GM19099 (cell line): ENCODE data around the gene EML5.

Source experiments
- POLR2A ChIP-seq: IDR thresholded peaks from 3 replicates; pipeline ENCODE4 v1.6.1; 2011; ENCODE audit warnings: low read depth; ENCODE audit not compliant: insufficient read length; ENCODE audit errors: extremely low read depth

Gene EML5

GRCh38 chr14:88618476-88618875, 174.3 kb downstream of the EML5 start:
- TF ChIP-seq POLR2A = no peak

DNA sequence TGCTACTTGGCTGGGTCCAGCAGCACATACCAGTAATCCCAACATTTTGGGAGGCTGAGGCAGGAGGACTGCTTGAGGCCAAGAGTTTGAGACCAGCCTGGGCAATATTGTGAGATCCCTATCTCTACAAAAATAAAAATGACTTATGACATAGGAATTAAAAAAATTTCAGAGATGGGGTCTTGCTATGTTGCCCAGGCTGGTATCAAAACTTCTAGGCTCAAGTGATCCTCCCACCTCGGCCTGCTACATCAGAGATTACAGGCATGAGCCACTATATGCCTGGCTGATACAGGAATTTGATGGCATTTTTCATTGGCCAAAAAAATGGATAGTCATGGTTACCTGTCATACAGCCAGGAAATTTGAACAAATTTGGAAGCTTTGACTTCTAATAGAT, 175.3 kb downstream of the EML5 start:
- no peak for TF ChIP-seq POLR2A

- TF ChIP-seq POLR2A = no peak
Measured at GRCh38 chr14:88616697-88617096, 176.1 kb downstream of the EML5 start.

DNA sequence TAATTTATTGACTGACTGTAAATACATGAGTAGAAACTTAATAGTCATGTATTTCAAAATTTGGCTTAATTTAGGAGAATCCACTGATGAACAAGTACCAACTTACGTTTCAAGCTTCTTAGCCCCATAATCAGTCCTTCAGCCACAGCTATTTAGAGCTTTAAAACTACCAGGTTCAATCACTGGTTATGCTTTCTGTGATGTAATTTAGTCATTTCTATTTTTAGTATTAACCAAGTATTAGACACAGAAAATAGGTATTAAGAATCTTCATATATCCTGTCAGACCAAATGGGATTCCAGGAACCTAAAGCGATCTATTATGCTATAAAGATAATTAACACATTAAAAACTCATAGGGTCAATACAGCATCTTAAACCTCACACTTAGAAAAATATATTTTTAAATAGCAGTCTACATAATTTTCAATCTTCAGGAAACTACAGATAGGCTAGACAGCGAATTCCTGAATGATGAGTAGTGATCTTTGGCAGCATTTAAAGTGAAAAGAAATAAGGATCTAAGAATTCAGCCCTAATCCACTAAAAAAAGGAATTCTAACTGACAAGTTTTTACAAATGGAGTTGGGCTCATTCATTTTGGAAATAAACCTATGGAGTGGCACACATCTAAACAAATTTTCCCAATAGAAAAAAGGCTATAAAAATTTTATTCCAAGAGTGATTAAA, 178.4 kb downstream of the EML5 start:
- TF ChIP-seq POLR2A = no peak

DNA sequence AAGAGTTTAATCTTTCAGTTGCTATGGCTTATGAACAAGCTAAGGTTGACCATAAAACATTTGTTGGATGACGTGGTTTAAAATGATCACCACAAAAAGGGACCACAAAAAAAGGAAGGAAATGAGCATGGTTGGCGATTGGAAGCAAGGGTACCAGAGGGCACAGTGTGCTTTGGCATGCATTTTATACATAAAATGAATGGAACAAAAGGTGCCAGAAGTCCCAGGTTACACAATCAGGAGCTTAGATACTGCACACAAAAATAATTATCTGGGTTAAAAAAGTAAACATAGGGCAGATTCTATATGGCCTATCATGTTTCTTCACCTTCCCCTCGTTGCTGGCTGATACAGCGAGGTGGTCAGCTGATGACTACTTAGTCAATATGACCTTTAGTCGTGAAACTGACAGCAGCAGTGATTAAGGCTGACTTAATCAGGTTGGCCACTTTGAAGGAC, 179.2 kb downstream of the EML5 start:
- no peak for TF ChIP-seq POLR2A

GRCh38 chr14:88612981-88613380, 179.8 kb downstream of the EML5 start:
- TF ChIP-seq POLR2A = no peak

DNA sequence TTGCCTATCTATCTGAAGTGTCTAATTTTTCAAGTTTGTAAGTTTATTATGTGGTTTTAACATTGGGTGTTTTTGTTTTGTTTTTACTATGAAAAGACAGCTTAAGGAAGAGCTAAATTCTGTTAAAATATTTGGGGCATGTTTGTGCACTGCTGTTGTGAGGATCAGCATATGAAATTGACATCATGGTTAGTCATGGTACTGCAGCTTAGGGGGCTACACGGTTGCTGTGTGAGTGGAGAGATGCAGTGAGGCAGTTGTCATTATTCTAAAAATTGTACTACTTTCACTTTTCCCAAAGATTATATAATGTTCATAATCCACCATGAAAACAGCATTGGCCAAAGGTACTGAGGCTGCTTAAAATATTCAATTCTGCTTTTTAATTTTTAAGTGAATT, 180.9 kb downstream of the EML5 start:
- no peak for TF ChIP-seq POLR2A

DNA sequence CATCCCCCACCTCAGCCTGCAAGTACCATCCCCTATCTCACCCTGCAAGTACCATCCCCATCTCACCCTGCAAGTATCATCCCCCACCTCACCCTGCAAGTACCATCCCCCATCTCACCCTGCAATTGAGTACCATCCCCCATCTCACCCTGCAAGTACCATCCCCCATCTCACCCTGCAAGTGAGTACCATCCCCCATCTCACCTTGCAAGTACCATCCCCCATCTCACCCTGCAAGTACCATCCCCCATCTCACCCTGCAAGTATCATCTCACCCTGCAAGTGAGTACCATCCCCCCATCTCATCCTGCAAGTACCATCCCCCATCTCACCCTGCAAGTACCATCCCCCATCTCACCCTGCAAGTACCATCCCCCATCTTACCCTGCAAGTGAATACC, 184.9 kb downstream of the EML5 start:
- TF ChIP-seq POLR2A = no peak

DNA sequence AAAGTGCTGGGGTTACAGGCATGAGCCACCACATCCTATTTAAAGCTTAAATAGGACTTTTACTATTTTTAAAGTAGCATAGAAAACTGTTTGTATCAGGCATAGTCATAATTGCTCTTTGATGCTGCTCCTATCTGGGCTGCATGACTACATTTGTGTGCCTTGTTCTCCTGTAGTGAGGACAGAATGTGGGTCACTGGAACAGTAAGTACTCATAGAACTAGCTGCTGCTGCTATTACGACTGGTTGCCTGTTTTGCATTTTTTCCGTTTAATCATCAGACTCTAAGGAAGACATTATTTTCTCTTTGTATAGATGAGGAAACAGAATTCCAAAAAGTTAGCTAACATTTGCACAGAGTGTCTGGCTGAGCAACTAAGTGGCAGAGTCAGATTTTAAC, 187.2 kb downstream of the EML5 start:
- no peak for TF ChIP-seq POLR2A

GRCh38 chr14:88604212-88604611, 188.5 kb downstream of the EML5 start:
- no peak for TF ChIP-seq POLR2A

DNA sequence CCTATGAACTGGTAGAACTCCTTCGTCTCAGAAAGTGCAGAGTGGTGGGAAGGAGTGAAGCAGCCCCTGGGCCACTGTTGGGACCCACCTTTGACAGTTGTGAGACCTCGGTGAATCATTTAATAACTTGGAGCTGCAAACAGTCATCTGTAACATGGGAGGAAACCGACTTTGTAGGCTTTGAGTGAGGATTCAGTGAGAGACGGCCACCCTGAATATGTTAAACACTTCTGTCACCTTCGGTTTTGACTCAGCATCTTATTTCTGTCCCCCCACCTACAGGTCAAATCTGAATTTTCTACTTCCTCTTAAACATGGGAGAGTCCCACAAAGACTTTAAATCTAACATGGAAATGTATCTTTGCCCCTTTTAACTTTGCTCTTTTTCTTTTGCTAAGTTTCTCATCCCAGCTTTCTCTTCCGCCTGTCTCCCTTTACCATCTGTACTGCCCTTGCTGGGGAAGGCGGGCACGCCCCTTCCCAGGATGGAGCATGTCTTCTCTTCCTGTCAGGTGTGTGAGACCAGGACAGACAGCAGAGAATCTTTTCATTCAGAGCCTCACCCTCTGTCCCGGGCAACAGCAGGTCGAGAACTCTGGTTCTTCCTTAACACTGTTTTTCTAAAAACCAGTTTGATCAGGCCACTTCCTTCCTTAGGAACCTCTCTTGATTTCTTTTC, 192.9 kb downstream of the EML5 start:
- peak; percentile 13 for TF ChIP-seq POLR2A

DNA sequence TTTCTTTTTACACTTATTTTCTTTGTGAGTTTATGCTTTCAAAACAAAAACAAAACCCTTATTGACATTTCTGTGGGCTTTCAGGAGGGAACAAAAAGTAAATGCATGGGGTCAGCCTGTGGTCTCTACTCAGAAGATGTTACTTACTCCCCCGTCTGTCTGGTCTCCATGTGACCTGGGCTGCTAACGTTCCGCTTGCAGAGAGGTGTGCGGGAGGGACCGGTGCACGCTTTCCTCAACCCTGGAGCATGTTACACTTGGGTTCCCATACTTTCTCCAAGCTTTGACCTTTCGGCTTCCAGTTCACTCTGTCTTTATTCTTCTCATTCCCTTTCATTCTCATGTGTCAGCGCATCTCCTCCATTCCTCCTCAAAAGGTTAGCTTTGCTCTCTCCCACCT, 193.4 kb downstream of the EML5 start:
- TF ChIP-seq POLR2A = no peak

DNA sequence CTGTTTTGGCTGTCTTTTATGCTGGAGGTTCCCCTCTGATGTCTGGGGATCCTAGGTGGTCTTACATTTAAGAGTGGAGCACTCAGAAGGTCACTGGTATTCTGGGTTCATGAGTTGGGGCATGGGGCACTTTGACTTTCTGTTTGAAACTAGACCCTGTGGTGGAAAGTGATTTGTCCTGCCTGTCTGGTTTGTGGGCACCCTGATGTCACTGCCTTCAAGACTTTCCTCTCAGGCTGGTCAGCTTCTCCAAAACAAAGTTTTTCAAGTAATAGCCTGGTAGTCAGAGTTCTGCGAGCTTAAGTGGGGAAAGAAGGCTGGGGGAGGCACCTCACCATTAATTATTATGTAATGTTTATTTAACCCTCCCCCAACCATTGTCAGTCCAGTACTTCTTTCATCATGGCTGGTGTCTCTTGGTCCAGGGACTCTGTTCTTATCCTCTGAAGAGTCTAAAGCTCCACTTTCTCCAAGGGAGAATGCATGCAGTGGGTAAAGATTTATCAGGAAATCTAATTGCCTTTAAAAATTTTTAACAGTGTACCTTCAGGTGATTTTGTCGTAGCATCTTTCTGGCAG, 194.6 kb downstream of the EML5 start:
- no peak for TF ChIP-seq POLR2A

GRCh38 chr14:88597601-88598000, 195.2 kb downstream of the EML5 start:
- TF ChIP-seq POLR2A = no peak

DNA sequence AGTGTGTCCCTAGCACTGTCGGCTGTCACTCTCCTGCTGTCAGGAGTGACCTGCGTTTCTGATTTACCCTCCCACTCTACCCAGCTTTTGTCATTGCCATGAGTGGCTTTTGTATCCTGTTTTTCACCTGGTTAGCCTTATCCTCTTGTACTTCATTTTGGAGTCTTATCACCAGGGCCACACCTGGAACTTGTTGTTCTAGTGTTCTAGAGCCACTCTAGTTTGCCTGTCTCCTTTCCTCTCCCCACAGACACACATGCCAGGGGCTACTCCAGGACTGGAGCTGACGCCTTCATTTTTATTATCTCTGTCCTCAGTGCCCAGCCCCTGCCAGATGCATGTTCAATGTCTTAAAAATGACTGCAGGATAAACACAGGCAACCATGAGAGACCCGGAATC, 195.7 kb downstream of the EML5 start:
- no peak for TF ChIP-seq POLR2A

DNA sequence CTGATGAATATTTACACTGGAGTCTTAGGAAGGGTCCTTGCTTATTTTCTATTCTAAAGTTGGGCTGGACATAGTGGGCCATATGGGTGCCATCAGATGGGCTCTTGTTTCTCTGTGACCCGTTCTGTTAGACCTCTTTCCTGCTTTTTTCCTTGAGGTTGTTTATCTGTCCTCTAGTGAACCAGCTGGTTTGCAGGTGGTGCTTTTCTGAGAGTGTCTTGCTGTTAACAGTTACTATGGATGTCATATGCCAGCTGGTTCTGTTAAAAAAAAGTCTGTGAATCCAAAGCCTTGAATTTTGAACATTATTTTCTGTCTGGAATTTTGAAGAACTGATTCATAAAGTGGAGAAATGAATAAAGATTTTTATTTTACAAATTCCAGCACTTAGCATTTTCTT, 200.7 kb downstream of the EML5 start:
- no peak for TF ChIP-seq POLR2A
